Caki2 (cell line): Measurements from ENCODE around the gene ICA1. TPM values are rescaled to one million over a fixed set of nuclear protein-coding genes. Genes with fewer than 3 reads are reported as not detected.
"Not testable (repeated sequence)": the region's sequence is repeated elsewhere in the genome, so short reads cannot be mapped to it uniquely, and the experiment has no call there.

Source experiments
- DNase-seq: peaks from one replicate; pipeline ENCODE4 v3.0.0-alpha.2; 2015; ENCODE audit warnings: low read depth
- in situ Hi-C: cut with HindIII; loops from 2 replicates; pipeline ENCODE4 v1.10.0; 2016; ENCODE audit warnings: low sequenced_read_pairs, low pct_unique_long_range_greater_than_20kb, mixed read lengths
- total RNA-seq: library from RNA; depleted of rRNA; stranded (reverse); fragments of >200 nt; shearing (Covaris generic); gene quantifications from 2 replicates; pipeline ENCODE4 v1.2.3, GENCODE V29; 2014; ENCODE audit warnings: low replicate concordance; rRNA removed

ICA1 gene
- total RNA-seq: 2.1 and 12.5 TPM in 2 replicates

- in situ Hi-C loops: no loop called here
- DNase-seq: peak; percentile 64
Measured at GRCh38 chr7:8261711-8262695, at the start of gene ICA1. Gene ICA1, minus strand, starts transcription at chr7:8262167. Its CDS starts 26,241 bp downstream, at chr7:8235926.

GRCh38 chr7:8310876-8311275, 48.9 kb upstream of the ICA1 start:
- in situ Hi-C loops: no loop called here
- DNase-seq: no peak

GRCh38 chr7:8305625-8306388, 43.8 kb upstream of the ICA1 start:
- peak; percentile 4 for DNase-seq
- in situ Hi-C loops: no loop called here

GRCh38 chr7:8305104-8305503, 43.1 kb upstream of the ICA1 start:
- DNase-seq: no peak
- in situ Hi-C loops: no loop called here

GRCh38 chr7:8303904-8304528, 42.0 kb upstream of the ICA1 start:
- no peak for DNase-seq
- in situ Hi-C loops: no loop called here

- DNase-seq, in situ Hi-C loops: not testable (repeated sequence)
Measured at GRCh38 chr7:8297023-8297422, 35.1 kb upstream of the ICA1 start.

- in situ Hi-C loops: no loop called here
- no peak for DNase-seq
Measured at GRCh38 chr7:8296362-8296659, 34.3 kb upstream of the ICA1 start.

- DNase-seq: peak; percentile 56
- in situ Hi-C loops: no loop called here
Measured at GRCh38 chr7:8295638-8296361, 33.8 kb upstream of the ICA1 start.

- no peak for DNase-seq
- in situ Hi-C loops: no loop called here
Measured at GRCh38 chr7:8291397-8292141, 29.6 kb upstream of the ICA1 start.

- no peak for DNase-seq
- in situ Hi-C loops: no loop called here
Measured at GRCh38 chr7:8290645-8291308, 28.8 kb upstream of the ICA1 start.

- DNase-seq: no peak
- in situ Hi-C loops: no loop called here
Measured at GRCh38 chr7:8286118-8286517, 24.2 kb upstream of the ICA1 start.

GRCh38 chr7:8285155-8285554, 23.2 kb upstream of the ICA1 start:
- in situ Hi-C loops: no loop called here
- no peak for DNase-seq

GRCh38 chr7:8284606-8285005, 22.6 kb upstream of the ICA1 start:
- no peak for DNase-seq
- in situ Hi-C loops: no loop called here

- in situ Hi-C loops: no loop called here
- no peak for DNase-seq
Measured at GRCh38 chr7:8283968-8284367, 22.0 kb upstream of the ICA1 start.

GRCh38 chr7:8282871-8283270, 20.9 kb upstream of the ICA1 start:
- in situ Hi-C loops: no loop called here
- DNase-seq: no peak

- in situ Hi-C loops: no loop called here
- no peak for DNase-seq
Measured at GRCh38 chr7:8282162-8282561, 20.2 kb upstream of the ICA1 start.

- in situ Hi-C loops: no loop called here
Measured at GRCh38 chr7:8278183-8278582, 16.2 kb upstream of the ICA1 start.

More at GRCh38 chr7:8278183-8278582, 16.2 kb upstream of the ICA1 start:
- no peak for DNase-seq
